Stimulated activated CD4-positive, alpha-beta T cell treated with anti-CD3 and anti-CD28 coated beads, TNF-alpha, amount 100 ng/mL, for 4 hours (primary cell): ENCODE data around the gene KRTAP12-3.
"Not testable (repeated sequence)": the region's sequence is repeated elsewhere in the genome, so short reads cannot be mapped to it uniquely, and the experiment has no call there.

Experiments
- DNase-seq, 3 experiments: peaks; one replicate each; pipeline ENCODE4 v3.0.0-alpha.2; 2020; ENCODE audit warnings: low read depth in 3 of 3

KRTAP12-3 gene

DNA sequence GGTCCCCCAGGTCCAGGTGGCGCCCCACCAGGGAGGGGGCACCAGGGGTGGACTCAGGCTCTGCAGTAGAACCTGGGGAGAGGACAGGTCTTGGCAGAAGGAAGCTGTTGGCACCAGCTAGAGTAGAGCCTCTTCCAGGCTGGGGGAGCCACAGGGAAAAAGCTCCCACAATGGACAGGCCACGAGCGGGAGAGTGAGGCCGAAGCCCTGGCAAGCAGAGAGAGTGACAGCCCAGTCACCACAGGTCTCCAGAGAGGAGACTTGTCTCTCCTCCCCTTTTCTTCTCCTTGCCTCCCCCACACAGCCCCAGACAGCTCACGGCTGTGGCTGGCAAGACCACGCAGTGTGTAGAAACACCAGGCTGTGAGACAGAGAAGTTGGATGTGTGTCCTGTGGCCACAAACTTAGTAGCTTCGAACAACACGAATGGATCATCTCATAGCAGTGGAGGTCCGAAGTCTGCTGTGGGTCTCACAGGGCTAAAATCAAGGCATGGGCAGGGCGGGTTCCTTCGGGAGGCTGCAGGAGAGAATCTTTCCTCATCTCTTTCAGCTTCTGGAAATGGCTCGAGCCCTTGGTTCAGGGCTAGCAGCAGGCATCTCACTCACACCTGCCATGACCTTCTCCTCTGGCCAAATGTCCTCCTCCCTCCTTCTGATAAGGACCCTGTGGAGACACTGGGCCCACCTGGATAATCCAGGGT is 6.6 kb upstream of the KRTAP12-3 start:
- no peak for DNase-seq

DNA sequence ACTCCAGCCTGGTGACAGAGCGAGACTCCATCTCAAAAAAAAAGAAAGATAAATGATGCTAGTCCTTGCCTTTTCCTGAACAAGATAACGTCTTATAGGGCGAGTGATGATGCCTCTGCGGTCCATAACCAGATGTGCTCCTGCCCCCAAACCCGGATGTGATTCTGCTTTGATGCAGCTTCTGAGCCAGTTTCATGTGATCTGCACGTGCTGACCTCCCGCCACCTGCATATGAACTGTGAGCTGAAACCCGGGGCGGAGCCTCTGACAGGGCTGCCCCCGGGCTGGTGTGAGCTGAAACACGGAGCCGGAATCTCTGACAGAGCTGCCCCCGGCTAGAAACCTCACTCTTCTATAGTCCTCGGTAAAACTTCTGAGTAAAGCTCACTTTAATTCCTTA is 4.6 kb upstream of the KRTAP12-3 start:
- DNase-seq: no peak

- DNase-seq: peak in 1 of 3 experiments; percentile 21
Observed at GRCh38 chr21:44653656-44654575, 3.8 kb upstream of the KRTAP12-3 start.

GRCh38 chr21:44654576-44655175 is 3.1 kb upstream of the KRTAP12-3 start, which contains the start of gene KRTAP12-4:
Gene KRTAP12-4 (minus strand): TSS chr21:44654659. CDS start chr21:44654614, 45 bp downstream.
- DNase-seq: no peak

- DNase-seq: no peak
Observed at GRCh38 chr21:44656868-44657267, 864 bp upstream of the KRTAP12-3 start.

DNA sequence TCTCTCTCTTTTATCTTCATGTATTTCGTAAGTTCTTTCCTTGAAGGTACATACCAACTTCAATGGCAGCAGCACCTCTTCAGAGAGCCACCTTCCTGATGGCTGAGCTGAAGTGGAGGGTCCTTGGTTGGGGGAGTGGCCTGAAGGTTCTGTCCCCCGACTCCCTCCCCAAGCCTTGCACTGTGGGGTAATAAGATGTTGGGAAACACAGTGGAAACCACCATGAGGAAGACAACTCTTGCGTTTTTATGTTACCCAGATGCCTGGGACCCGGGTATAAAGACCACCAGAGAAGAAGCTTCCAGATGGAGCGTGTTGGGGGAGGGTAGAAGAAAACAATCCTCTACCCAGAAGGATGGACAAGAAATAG is 794 bp downstream of the KRTAP12-3 start:
- no peak for DNase-seq

GRCh38 chr21:44658913-44659595 is 1.3 kb downstream of the KRTAP12-3 start:
- DNase-seq: no peak

GRCh38 chr21:44661567-44661966 is 3.8 kb downstream of the KRTAP12-3 start:
- not testable (repeated sequence) for DNase-seq

- DNase-seq: no peak
Observed at GRCh38 chr21:44664691-44665090, 7.0 kb downstream of the KRTAP12-3 start.

GRCh38 chr21:44666401-44667320 is 8.9 kb downstream of the KRTAP12-3 start, which contains the start of gene KRTAP12-2:
Gene KRTAP12-2 (minus strand): TSS chr21:44666927. CDS start chr21:44666886, 41 bp downstream.
- no peak for DNase-seq

DNA sequence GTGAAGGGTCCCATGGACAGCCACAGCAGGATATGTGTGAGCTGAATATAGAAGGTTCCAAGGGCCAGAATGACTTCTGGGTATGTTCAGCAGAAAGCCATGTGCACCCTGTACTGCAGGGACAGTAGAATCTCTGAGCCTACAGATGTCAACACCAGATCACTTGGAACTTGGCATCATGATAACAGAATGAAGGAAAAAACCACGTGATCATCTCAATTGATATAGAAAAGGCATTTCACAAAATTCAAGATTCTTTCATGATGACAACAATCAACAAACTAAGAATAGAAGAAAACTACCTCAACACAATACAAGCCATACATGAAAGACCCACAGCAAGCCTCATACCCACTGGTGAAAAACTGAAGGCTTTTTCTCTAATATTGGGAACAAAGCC is 9.9 kb downstream of the KRTAP12-3 start:
- no peak for DNase-seq

- no peak for DNase-seq
Observed at GRCh38 chr21:44670642-44671432, 13.1 kb downstream of the KRTAP12-3 start.

DNA sequence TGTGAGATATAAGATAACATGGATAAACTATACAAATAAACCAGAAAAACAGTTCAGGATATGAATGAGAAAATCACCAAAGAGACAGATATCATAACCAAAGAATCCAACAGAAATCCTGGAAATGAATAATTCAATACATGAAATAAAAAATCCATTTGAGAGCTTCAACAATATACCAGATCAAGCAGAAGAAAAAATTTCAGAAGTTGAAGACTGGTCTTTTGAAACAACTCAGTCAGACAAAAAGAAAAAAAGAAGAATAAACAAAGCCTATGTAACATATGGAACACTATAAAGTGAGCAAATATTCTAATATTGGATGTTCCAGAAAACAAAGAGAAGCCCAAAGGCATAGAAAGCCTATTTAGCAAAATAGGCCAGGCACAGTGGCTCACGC is 14.2 kb downstream of the KRTAP12-3 start:
- no peak for DNase-seq

- no peak for DNase-seq
Observed at GRCh38 chr21:44677881-44678280, 20.1 kb downstream of the KRTAP12-3 start.

- no peak for DNase-seq
Observed at GRCh38 chr21:44681152-44681551, 23.4 kb downstream of the KRTAP12-3 start.

- no peak for DNase-seq
Observed at GRCh38 chr21:44681861-44682579, 24.3 kb downstream of the KRTAP12-3 start, which contains the start of gene KRTAP12-1. Gene KRTAP12-1 (minus strand): TSS chr21:44682163. CDS start chr21:44682123, 40 bp downstream.

GRCh38 chr21:44682580-44683151 is 24.9 kb downstream of the KRTAP12-3 start:
- DNase-seq: no peak

DNA sequence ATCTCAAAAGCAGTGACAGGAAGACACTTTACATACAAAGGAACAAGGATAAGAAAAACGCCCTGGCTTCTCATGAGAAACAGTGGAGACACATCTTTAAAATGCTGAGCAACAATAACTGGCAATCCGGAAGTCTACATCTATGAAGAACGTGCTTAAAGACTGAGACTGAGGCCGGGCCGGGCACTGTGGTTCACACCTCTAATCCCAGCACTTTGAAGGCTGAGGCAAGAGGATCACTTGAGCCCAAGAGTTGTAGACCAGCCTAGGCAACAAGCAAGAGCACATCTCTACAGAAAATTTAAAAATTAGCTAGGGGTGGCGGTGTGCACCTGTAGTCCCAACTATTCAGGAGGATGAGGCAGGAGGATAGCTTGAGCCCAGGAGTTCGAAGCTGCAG is 26.3 kb downstream of the KRTAP12-3 start:
- no peak for DNase-seq

- DNase-seq: no peak
Observed at GRCh38 chr21:44684483-44684882, 26.8 kb downstream of the KRTAP12-3 start.
